22Rv1 (cell line): ENCODE measurements around the gene EXOC4.

Experiments
- ZFX ChIP-seq: fragments of 450-650 bp; IDR thresholded peaks from 2 replicates; pipeline ENCODE4 v1.6.1; 2017; ENCODE audit warnings: antibody characterized with exemption, borderline replicate concordance
- TF ChIP-seq, protein P1 (sequence below): fragments of 450-650 bp; IDR thresholded peaks from 2 replicates; pipeline ENCODE4 v1.5.1; 2017; ENCODE audit warnings: mild to moderate bottlenecking

DNA sequence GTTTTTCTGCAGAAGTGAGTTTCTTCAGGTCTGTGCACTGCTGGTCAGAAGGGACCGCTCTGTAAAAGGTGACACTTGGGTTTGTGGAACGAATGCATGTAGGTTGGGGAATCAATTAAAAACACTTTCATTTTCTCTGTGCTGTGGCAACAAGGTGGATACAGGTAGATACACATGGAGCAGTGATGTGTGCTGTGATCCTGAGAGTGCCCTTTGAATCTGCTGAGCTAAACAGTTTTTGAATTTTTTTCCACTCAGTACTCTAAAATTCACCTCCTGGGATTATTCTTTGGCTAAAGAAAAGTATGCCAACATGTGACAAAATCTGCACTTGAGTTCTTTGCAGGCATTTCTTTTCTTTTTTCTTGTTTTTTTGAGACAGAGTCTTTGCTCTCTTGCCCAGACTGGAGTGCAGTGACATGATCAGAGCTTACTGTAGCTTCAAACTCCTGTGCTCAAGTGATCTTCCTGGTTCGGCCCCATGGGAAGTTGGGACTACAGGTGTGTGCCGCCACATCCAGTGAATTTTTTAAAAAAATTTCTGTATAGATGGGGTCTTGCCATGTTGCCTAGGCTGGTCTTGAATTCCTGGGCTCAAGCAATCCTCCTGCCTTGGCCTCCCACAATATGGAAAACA lies 338.9 kb downstream of the EXOC4 start:
- TF ChIP-seq, protein P1, sequence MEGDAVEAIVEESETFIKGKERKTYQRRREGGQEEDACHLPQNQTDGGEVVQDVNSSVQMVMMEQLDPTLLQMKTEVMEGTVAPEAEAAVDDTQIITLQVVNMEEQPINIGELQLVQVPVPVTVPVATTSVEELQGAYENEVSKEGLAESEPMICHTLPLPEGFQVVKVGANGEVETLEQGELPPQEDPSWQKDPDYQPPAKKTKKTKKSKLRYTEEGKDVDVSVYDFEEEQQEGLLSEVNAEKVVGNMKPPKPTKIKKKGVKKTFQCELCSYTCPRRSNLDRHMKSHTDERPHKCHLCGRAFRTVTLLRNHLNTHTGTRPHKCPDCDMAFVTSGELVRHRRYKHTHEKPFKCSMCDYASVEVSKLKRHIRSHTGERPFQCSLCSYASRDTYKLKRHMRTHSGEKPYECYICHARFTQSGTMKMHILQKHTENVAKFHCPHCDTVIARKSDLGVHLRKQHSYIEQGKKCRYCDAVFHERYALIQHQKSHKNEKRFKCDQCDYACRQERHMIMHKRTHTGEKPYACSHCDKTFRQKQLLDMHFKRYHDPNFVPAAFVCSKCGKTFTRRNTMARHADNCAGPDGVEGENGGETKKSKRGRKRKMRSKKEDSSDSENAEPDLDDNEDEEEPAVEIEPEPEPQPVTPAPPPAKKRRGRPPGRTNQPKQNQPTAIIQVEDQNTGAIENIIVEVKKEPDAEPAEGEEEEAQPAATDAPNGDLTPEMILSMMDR, result no peak
- no peak for TF ChIP-seq ZFX
